ENCODE measurements around the gene KRTDAP. TPM values are rescaled to one million over a fixed set of nuclear protein-coding genes. Genes with fewer than 3 reads are reported as not detected.
"Not testable (repeated sequence)": the region's sequence is repeated elsewhere in the genome, so short reads cannot be mapped to it uniquely, and the experiment has no call there.

The KRTDAP gene
- total RNA-seq, 1 experiment from 2014 or later: not detected

- DNase-seq: no peak
- no peaks in the 10 kb centered on the region for H3K9me3 Mint-ChIP-seq (ENCODE audit: unreplicated experiment)
- H3K36me3 Mint-ChIP-seq (ENCODE audit: insufficient read depth, unreplicated experiment): no peaks in the 10 kb centered on the region
- Histone ChIP-seq H3K9me3 (no peaks in the 10 kb centered on the region), H3K4me3 (ENCODE audit: low read depth, low read length) (no peak overlapping the region), H3K27me3 (replicated peaks; ENCODE audit: control insufficient read depth, insufficient read depth, low read length) (no peaks in the 10 kb centered on the region), H3K4me1 (no peaks in the 10 kb centered on the region; the same call in 1 of the 2 replicates), H3K36me3 (ENCODE audit: control insufficient read depth, insufficient read depth, low read length) (no peaks in the 10 kb centered on the region)
- no peak for TF ChIP-seq CTCF (IDR thresholded peaks at IDR 0.05; ENCODE audit: insufficient read depth in 1 of 2, low read depth in 1 of 2, low read length in 1 of 2, severe bottlenecking in 1 of 2, unreplicated experiment in 1 of 2)
- intact Hi-C loops (cut with micrococcal nuclease; ENCODE audit: unreplicated experiment): no loop called here
- ChIA-PET POLR2A (no interaction called here), CTCF (no interaction called here)
- H3K27me3 Mint-ChIP-seq (ENCODE audit: insufficient read depth, unreplicated experiment): no peaks in the 10 kb centered on the region
- H3K4me3 Mint-ChIP-seq (ENCODE audit: unreplicated experiment): no peak overlapping the region
- BruUV-seq (replicated peaks): no TSS peak
- H3K4me1 Mint-ChIP-seq (ENCODE audit: low read depth, unreplicated experiment): peaks cover 6% of the 10 kb centered on the region
- H3K27ac Mint-ChIP-seq (ENCODE audit: unreplicated experiment): no peak overlapping the region
These were observed 16.2 kb downstream of the KRTDAP start for GRCh38 chr19:35474104-35474503.

- BruUV-seq (replicated peaks): no TSS peak
- TF ChIP-seq CTCF (IDR thresholded peaks at IDR 0.05; ENCODE audit: insufficient read depth in 1 of 2, low read depth in 1 of 2, low read length in 1 of 2, severe bottlenecking in 1 of 2, unreplicated experiment in 1 of 2): no peak
- no peaks in the 10 kb centered on the region for H3K4me1 Mint-ChIP-seq (ENCODE audit: low read depth, unreplicated experiment)
- no peak for DNase-seq
- H3K27me3 Mint-ChIP-seq (ENCODE audit: insufficient read depth, unreplicated experiment): no peaks in the 10 kb centered on the region
- H3K4me1 ChIP-seq: peaks cover 10% of the 10 kb centered on the region
- no peaks in the 10 kb centered on the region for H3K9me3 Mint-ChIP-seq (ENCODE audit: unreplicated experiment)
- H3K27me3 ChIP-seq (replicated peaks; ENCODE audit: control insufficient read depth, insufficient read depth, low read length): no peaks in the 10 kb centered on the region
- ChIA-PET POLR2A (no interaction called here), CTCF (interaction anchor here (1.0 to 1.7 kb wide), 2 partner anchors 15 to 23 kb away, joined by 4 to 5 read pairs; no protein-coding TSS in a partner anchor)
- no peak overlapping the region for H3K4me3 ChIP-seq (ENCODE audit: low read depth, low read length)
- no peak overlapping the region for H3K27ac Mint-ChIP-seq (ENCODE audit: unreplicated experiment)
- H3K9me3 ChIP-seq: no peaks in the 10 kb centered on the region
- intact Hi-C loops (cut with micrococcal nuclease; ENCODE audit: unreplicated experiment): no loop called here
- no peaks in the 10 kb centered on the region for H3K36me3 Mint-ChIP-seq (ENCODE audit: insufficient read depth, unreplicated experiment)
- H3K4me3 Mint-ChIP-seq (ENCODE audit: unreplicated experiment): no peak overlapping the region
- no peaks in the 10 kb centered on the region for H3K36me3 ChIP-seq (ENCODE audit: control insufficient read depth, insufficient read depth, low read length)
These were observed 18.3 kb downstream of the KRTDAP start for GRCh38 chr19:35471946-35472345.

GRCh38 chr19:35471075-35471474 is 19.2 kb downstream of the KRTDAP start:
- H3K4me3 ChIP-seq (ENCODE audit: low read depth, low read length); H3K4me3 Mint-ChIP-seq (ENCODE audit: unreplicated experiment); H3K27ac Mint-ChIP-seq (ENCODE audit: unreplicated experiment); POLR2A ChIA-PET; H3K27me3 Mint-ChIP-seq (ENCODE audit: insufficient read depth, unreplicated experiment); H3K36me3 ChIP-seq (ENCODE audit: control insufficient read depth, insufficient read depth, low read length); H3K9me3 Mint-ChIP-seq (ENCODE audit: unreplicated experiment); H3K36me3 Mint-ChIP-seq (ENCODE audit: insufficient read depth, unreplicated experiment); H3K9me3 ChIP-seq; intact Hi-C loops (cut with micrococcal nuclease; ENCODE audit: unreplicated experiment); H3K27me3 ChIP-seq (replicated peaks; ENCODE audit: control insufficient read depth, insufficient read depth, low read length); H3K4me1 Mint-ChIP-seq (ENCODE audit: low read depth, unreplicated experiment); BruUV-seq (replicated peaks); DNase-seq: not testable (repeated sequence)
- peaks cover 10% of the 10 kb centered on the region for H3K4me1 ChIP-seq
- CTCF ChIA-PET: interaction anchor here (1.0 to 1.7 kb wide), 2 partner anchors 16 to 24 kb away, joined by 3 to 4 read pairs; no protein-coding TSS in a partner anchor

- H3K4me3 ChIP-seq (ENCODE audit: low read depth, low read length): no peak overlapping the region
- intact Hi-C loops (cut with micrococcal nuclease; ENCODE audit: unreplicated experiment): no loop called here
- H3K4me1 ChIP-seq: peaks cover 10% of the 10 kb centered on the region
- TF ChIP-seq CTCF (IDR thresholded peaks at IDR 0.05; ENCODE audit: insufficient read depth in 1 of 2, low read depth in 1 of 2, low read length in 1 of 2, severe bottlenecking in 1 of 2, unreplicated experiment in 1 of 2): no peak
- no peaks in the 10 kb centered on the region for H3K36me3 ChIP-seq (ENCODE audit: control insufficient read depth, insufficient read depth, low read length)
- DNase-seq: no peak
- no peaks in the 10 kb centered on the region for H3K9me3 ChIP-seq
- POLR2A ChIA-PET: no interaction called here
- no peaks in the 10 kb centered on the region for H3K4me1 Mint-ChIP-seq (ENCODE audit: low read depth, unreplicated experiment)
- BruUV-seq (replicated peaks): no TSS peak
- H3K9me3 Mint-ChIP-seq (ENCODE audit: unreplicated experiment): no peaks in the 10 kb centered on the region
- H3K4me3 Mint-ChIP-seq (ENCODE audit: unreplicated experiment): no peak overlapping the region
- H3K27ac Mint-ChIP-seq (ENCODE audit: unreplicated experiment): no peak overlapping the region
- H3K27me3 ChIP-seq (replicated peaks; ENCODE audit: control insufficient read depth, insufficient read depth, low read length): no peaks in the 10 kb centered on the region
- H3K36me3 Mint-ChIP-seq (ENCODE audit: insufficient read depth, unreplicated experiment): no peaks in the 10 kb centered on the region
- no peaks in the 10 kb centered on the region for H3K27me3 Mint-ChIP-seq (ENCODE audit: insufficient read depth, unreplicated experiment)
- CTCF ChIA-PET: interaction anchor here (1.0 to 3.4 kb wide), 4 partner anchors 17 to 120 kb away, joined by 3 to 26 read pairs (median 4); no protein-coding TSS in a partner anchor
These were observed 20.1 kb downstream of the KRTDAP start for GRCh38 chr19:35470128-35470527.
